ENCODE measurements around the gene RAD21L1.

GRCh38 chr20:1255675-1256074, 29.8 kb downstream of the RAD21L1 start:
- TF ChIP-seq CTCF (conservative IDR thresholded peaks at IDR 0.05 in 1 of 2, IDR thresholded peaks at IDR 0.05 in 1 of 2; ENCODE audit: low read depth in 1 of 2, low read length in 2 of 2) (no peak), EZH2 (IDR thresholded peaks at IDR 0.05; ENCODE audit: low read length, missing control alignments) (no peak)

All from fibroblast of lung (primary cell).